Naive thymus-derived CD4-positive, alpha-beta T cell (primary cell): ENCODE results near the gene FILIP1. TPM values are rescaled to one million over a fixed set of nuclear protein-coding genes. Genes with fewer than 3 reads are reported as not detected.

Experiments used
- ATAC-seq: fragments of 150-1000 bp; cut with Tn5 transposase; 2 replicates; pipeline ENCODE4 v1.10.0; 2021; ENCODE audit warnings: mild to moderate bottlenecking, moderate library complexity
- CTCF ChIA-PET: fragments of 350-600 bp; sonication (Branson Sonifier 250); formaldehyde crosslinking; loops from one replicate; lab custom pipeline; 2021; ENCODE audit warnings: antibody characterized with exemption; lab: Charles Lee
- POLR2A ChIA-PET: fragments of 350-600 bp; sonication (Branson Sonifier 250); formaldehyde crosslinking; loops from one replicate; lab custom pipeline; 2021; ENCODE audit warnings: antibody characterized with exemption, inconsistent platforms; lab: Charles Lee
- DNase-seq, 9 donors: peaks; one replicate each; pipeline versions ENCODE4 v3.0.0 to v3.0.0-alpha.2; 2020 to 2022; ENCODE audit warnings: mixed read lengths in 1 of 9
- H3K27ac ChIP-seq: one replicate; pipeline ENCODE4 v1.7.0; 2013; ENCODE audit warnings: mild to moderate bottlenecking, low read depth, low read length, moderate library complexity
- H3K27me3 ChIP-seq, 2 donors: one replicate each; pipeline ENCODE4 v1.7.0; 2013; ENCODE audit warnings: low read length in 2 of 2, mild to moderate bottlenecking in 2 of 2, moderate library complexity in 2 of 2; ENCODE audit not compliant: control insufficient read depth in 2 of 2, insufficient read depth in 2 of 2
- H3K36me3 ChIP-seq, 3 experiments: 1 replicate in 2 of 3; 2 replicates in 1 of 3; pipeline ENCODE4 v1.7.0; 2013; ENCODE audit warnings: low read length in 3 of 3, mild to moderate bottlenecking in 3 of 3, moderate library complexity in 1 of 3; ENCODE audit not compliant: insufficient read depth in 3 of 3, control insufficient read depth in 2 of 3
- H3K4me1 ChIP-seq, 2 donors: one replicate each; pipeline ENCODE4 v1.7.0; 2013; ENCODE audit warnings: low read length in 2 of 2, mild to moderate bottlenecking in 2 of 2, moderate library complexity in 1 of 2; ENCODE audit not compliant: control insufficient read depth in 2 of 2, insufficient read depth in 2 of 2
- H3K4me3 ChIP-seq: 2 replicates; pipeline ENCODE4 v1.7.0; 2013; ENCODE audit warnings: mild to moderate bottlenecking, low read length
- H3K9me3 ChIP-seq, 3 experiments: 1 replicate in 2 of 3; 2 replicates in 1 of 3; pipeline ENCODE4 v1.7.0; 2013; ENCODE audit warnings: low read length in 3 of 3; ENCODE audit not compliant: control insufficient read depth in 2 of 3
- H3K27ac Mint-ChIP-seq, 9 donors: one replicate each; pipeline ENCODE4 v1.8.0; 2020 to 2022; ENCODE audit warnings: mixed read lengths in 9 of 9, mild to moderate bottlenecking in 8 of 9, moderate library complexity in 5 of 9, inconsistent platforms in 2 of 9
- H3K27me3 Mint-ChIP-seq, 5 donors: one replicate each; pipeline ENCODE4 v1.8.0; 2021 to 2022; ENCODE audit warnings: mixed read lengths in 5 of 5, mild to moderate bottlenecking in 1 of 5
- H3K36me3 Mint-ChIP-seq, 5 donors: one replicate each; pipeline ENCODE4 v1.8.0; 2020 to 2022; ENCODE audit warnings: mixed read lengths in 5 of 5, mild to moderate bottlenecking in 3 of 5, inconsistent platforms in 1 of 5
- H3K4me1 Mint-ChIP-seq, 7 donors: one replicate each; pipeline ENCODE4 v1.8.0; 2020 to 2022; ENCODE audit warnings: mixed read lengths in 7 of 7, mild to moderate bottlenecking in 3 of 7, inconsistent platforms in 1 of 7
- H3K4me3 Mint-ChIP-seq, 10 donors: one replicate each; pipeline ENCODE4 v1.8.0; 2020 to 2022; ENCODE audit warnings: mild to moderate bottlenecking in 10 of 10, mixed read lengths in 10 of 10, moderate library complexity in 6 of 10, inconsistent platforms in 2 of 10
- H3K9me3 Mint-ChIP-seq, 11 donors: one replicate each; pipeline ENCODE4 v1.8.0; 2020 to 2022; ENCODE audit warnings: mixed read lengths in 11 of 11, mild to moderate bottlenecking in 4 of 11, inconsistent platforms in 1 of 11, moderate library complexity in 1 of 11
- intact Hi-C, 2 donors: fragments of 100-400 bp; cut with micrococcal nuclease; formaldehyde crosslinking; loops; one replicate each; pipeline ENCODE4 v1.15.1; 2023
- microRNA-seq: library from miRNA; unstranded; fragments of <30 nt; microRNA quantifications from one replicate; pipeline ENCODE4 v1.2.0, GENCODE V29; 2022; ENCODE audit warnings: borderline microRNAs expressed
- polyA plus RNA-seq, 2 donors: library from polyadenylated mRNA; unstranded; fragments of 300-500 nt; fragmentation: Illumina TruSeq; gene quantifications; one replicate each; pipeline ENCODE4 v1.2.3, GENCODE V29; 2021
- total RNA-seq, 6 experiments: library from RNA in 5 of 6; stranded (reverse) in 5 of 6; gene quantifications; 1 replicate in 5 of 6; 2 replicates in 1 of 6; pipeline ENCODE4 v1.2.3 and lab custom pipeline; 2021 to 2026

FILIP1 gene
- total and polyA plus RNA-seq, 7 experiments from 2014 or later = 0.08 to 0.15 (median 0.12) TPM; not detected in 4

GRCh38 chr6:75249837-75250236 is 243.8 kb downstream of the FILIP1 start:
- no peak overlapping the region for H3K27ac ChIP-seq
- ATAC-seq = no peak
- H3K27ac Mint-ChIP-seq = peak overlapping the region in 3 of 9 donors; percentile 1 to 29 (median 2)
- H3K4me1 ChIP-seq = no peaks in the 10 kb centered on the region
- H3K36me3 Mint-ChIP-seq = peaks cover 0 to 14% (median 0%) of the 10 kb centered on the region in 5 donors
- DNase-seq = no peak
- no peaks in the 10 kb centered on the region for H3K9me3 Mint-ChIP-seq
- peaks cover 0 to 15% (median 14%) of the 10 kb centered on the region in 5 donors for H3K27me3 Mint-ChIP-seq
- no peak overlapping the region for H3K4me3 ChIP-seq
- H3K4me3 Mint-ChIP-seq = no peak overlapping the region
- ChIA-PET CTCF (interaction anchor here (0.6 kb wide), 1 partner anchor 1637 kb away, joined by 8 read pairs; no protein-coding TSS in a partner anchor), POLR2A (no interaction called here)
- H3K9me3 ChIP-seq = no peaks in the 10 kb centered on the region
- peaks cover 0 to 7% (median 4%) of the 10 kb centered on the region in 7 donors for H3K4me1 Mint-ChIP-seq
- no peaks in the 10 kb centered on the region for H3K27me3 ChIP-seq
- H3K36me3 ChIP-seq = peaks cover 0 to 9% (median 0%) of the 10 kb centered on the region in 3 experiments
- intact Hi-C loops = loop anchor here in 1 of 2 donors (10.0 kb wide), 1 partner anchor 1785 kb away; the partner anchor contains the start of gene MTO1

- ATAC-seq = no peak
- no peak overlapping the region for H3K4me3 ChIP-seq
- H3K4me3 Mint-ChIP-seq = peak overlapping the region in 1 of 10 donors; percentile 5
- no peak for DNase-seq
- no peak overlapping the region for H3K27ac ChIP-seq
- peaks cover under 1 to 32% (median 26%) of the 10 kb centered on the region in 7 donors for H3K4me1 Mint-ChIP-seq
- peaks cover 0 to 17% (median 15%) of the 10 kb centered on the region in 5 donors for H3K27me3 Mint-ChIP-seq
- peaks cover 0 to 3% (median 0%) of the 10 kb centered on the region in 3 experiments for H3K36me3 ChIP-seq
- H3K9me3 Mint-ChIP-seq = peaks cover 0 to 2% (median 0%) of the 10 kb centered on the region in 11 donors
- ChIA-PET CTCF (no interaction called here), POLR2A (interaction anchor here (1.0 kb wide), 1 partner anchor 38 kb away, joined by 4 read pairs; the partner anchor contains the start of gene TMEM30A)
- H3K4me1 ChIP-seq = peaks cover under 1 to 5% of the 10 kb centered on the region in 2 donors
- H3K36me3 Mint-ChIP-seq = peaks cover 0 to 6% (median under 1%) of the 10 kb centered on the region in 5 donors
- H3K27me3 ChIP-seq = no peaks in the 10 kb centered on the region
- no peaks in the 10 kb centered on the region for H3K9me3 ChIP-seq
- intact Hi-C loops = loop anchor here in 1 of 2 donors (10.0 kb wide), 1 partner anchor 1782 kb away; the partner anchor contains the start of gene MTO1
- H3K27ac Mint-ChIP-seq = peak overlapping the region in 1 of 9 donors; percentile 55
Measured at GRCh38 chr6:75246386-75246785, 247.2 kb downstream of the FILIP1 start.

- Histone ChIP-seq H3K4me1 (peaks cover 10 to 11% of the 10 kb centered on the region in 2 donors), H3K36me3 (peaks cover 0 to 11% (median 9%) of the 10 kb centered on the region in 3 experiments), H3K27me3 (no peaks in the 10 kb centered on the region), H3K9me3 (no peaks in the 10 kb centered on the region), H3K27ac (peak overlapping the region; percentile 90), H3K4me3 (peak overlapping the region; percentile 84)
- Mint-ChIP-seq H3K36me3 (peaks cover 0 to 18% (median 13%) of the 10 kb centered on the region in 5 donors), H3K4me1 (peaks cover 9 to 51% (median 33%) of the 10 kb centered on the region in 7 donors), H3K27me3 (peaks cover 0 to 17% (median 15%) of the 10 kb centered on the region in 5 donors), H3K9me3 (peaks cover 0 to 2% (median 0%) of the 10 kb centered on the region in 11 donors), H3K4me3 (peak overlapping the region; percentile 88 to 99 (median 98)), H3K27ac (peak overlapping the region; percentile 94 to 100 (median 98))
- intact Hi-C loops = loop anchor here in 1 of 2 donors (2.0 to 10.0 kb wide), 2 partner anchors 1723 to 1779 kb away; partner anchors contain the start of genes EEF1A1 and MTO1
- POLR2A ChIA-PET = interaction anchor here (0.6 to 2.4 kb wide), 16 partner anchors 19 to 1723 kb away, joined by 3 to 32 read pairs (median 4); partner anchors contain the start of genes EEF1A1, SENP6 and TMEM30A
- DNase-seq (peak in 1 of 9 donors; percentile 2), ATAC-seq (no peak)
- CTCF ChIA-PET = interaction anchor here (0.5 to 1.2 kb wide), 2 partner anchors 40 to 1153 kb away, joined by 4 read pairs; partner anchors contain the start of gene TMEM30A
Measured at GRCh38 chr6:75244063-75244584, 249.5 kb downstream of the FILIP1 start.

- peak within 1 kb of the TSS; percentile 94 to 100 (median 98) for H3K27ac Mint-ChIP-seq
- POLR2A ChIA-PET = interaction anchor here (0.5 to 2.4 kb wide), 22 partner anchors 9 to 1982 kb away, joined by 3 to 32 read pairs (median 4); partner anchors contain the start of genes EEF1A1, SENP6 and TMEM30A
Measured at GRCh38 chr6:75243333-75244062, 250.1 kb downstream of the FILIP1 start, which contains the start of gene COX7A2. TSS of gene COX7A2 (minus strand) at chr6:75243801. CDS start at chr6:75243734, 67 bp downstream.

More at GRCh38 chr6:75243333-75244062, 250.1 kb downstream of the FILIP1 start, which contains the start of gene COX7A2:
- H3K27me3 Mint-ChIP-seq = peaks cover 0 to 17% (median 15%) of the 10 kb centered on the region in 5 donors
- H3K9me3 ChIP-seq = no peaks in the 10 kb centered on the region
- peak within 1 kb of the TSS; percentile 88 to 99 (median 98) for H3K4me3 Mint-ChIP-seq
- ATAC-seq (peak; percentile 98), DNase-seq (peak; percentile 66 to 91 (median 83))
- peaks cover 9 to 53% (median 33%) of the 10 kb centered on the region in 7 donors for H3K4me1 Mint-ChIP-seq
- H3K9me3 Mint-ChIP-seq = peaks cover 0 to 2% (median 0%) of the 10 kb centered on the region in 11 donors
- peaks cover 0 to 14% (median 14%) of the 10 kb centered on the region in 3 experiments for H3K36me3 ChIP-seq
- H3K4me3 ChIP-seq = peak within 1 kb of the TSS; percentile 84
- CTCF ChIA-PET = interaction anchor here (0.5 to 1.2 kb wide), 3 partner anchors 39 to 1152 kb away, joined by 3 to 4 read pairs (median 4); partner anchors contain the start of gene TMEM30A
- peak within 1 kb of the TSS; percentile 90 for H3K27ac ChIP-seq
- peaks cover 0 to 22% (median 12%) of the 10 kb centered on the region in 5 donors for H3K36me3 Mint-ChIP-seq
- intact Hi-C loops = loop anchor here (1.0 to 10.0 kb wide), 10 partner anchors 41 to 1790 kb away; partner anchors contain the start of genes EEF1A1 (in 2 of the 2), TMEM30A (in 2 of the 2), MTO1 (in 1 of the 2) and SLC17A5 (in 1 of the 2)
- H3K4me1 ChIP-seq = peaks cover 10 to 11% of the 10 kb centered on the region in 2 donors
- no peaks in the 10 kb centered on the region for H3K27me3 ChIP-seq

Small RNAs within 50 kb of the gene (microRNA-seq; reads per million reads assigned to microRNA genes)
- gene MIR4463 = not detected

Other genes with a start within 250 kb of the FILIP1 start
- 100 to 1,000 TPM; 159 to 395 (median 183) TPM for gene COX7A2, start 250.0 kb downstream of the FILIP1 start, total RNA-seq
- 100 to 1,000 TPM; 791 to 969 TPM for gene COX7A2, start 250.0 kb downstream of the FILIP1 start, polyA plus RNA-seq
- gene TMEM30A, start 209.0 kb downstream of the FILIP1 start, total RNA-seq = 10 to 100 TPM; 36.2 to 91.4 (median 61.1) TPM
- gene TMEM30A, start 209.0 kb downstream of the FILIP1 start, polyA plus RNA-seq = 10 to 100 TPM; 26.7 to 39.4 TPM
- 100 to 1,000 TPM in 4 of 5 experiments, 10 to 100 TPM in 1; 77.9 to 132 (median 124) TPM for gene SENP6, start 108.1 kb upstream of the FILIP1 start, total RNA-seq
- gene SENP6, start 108.1 kb upstream of the FILIP1 start, polyA plus RNA-seq = 10 to 100 TPM; 51.7 to 82.1 TPM